Cardiac muscle cell (in vitro differentiated cells and primary cell): ENCODE measurements around the gene SET. TPM values are rescaled to one million over a fixed set of nuclear protein-coding genes. Genes with fewer than 3 reads are reported as not detected.

Source experiments
- DNase-seq, 2 donors: peaks; one replicate each; pipeline versions ENCODE4 v3.0.0 to v3.0.0-alpha.2; 2010 to 2017; ENCODE audit warnings: low read depth in 1 of 2, low spot score in 1 of 2
- H3K27ac ChIP-seq: fragments of 200-600 bp; sonication (generic); 2 replicates; pipeline ENCODE4 v1.5.1; 2016
- H3K27me3 ChIP-seq: fragments of 200-600 bp; sonication (generic); 2 replicates; pipeline ENCODE4 v1.6.0; 2016; ENCODE audit warnings: control low read depth
- H3K36me3 ChIP-seq: fragments of 200-600 bp; sonication (generic); 2 replicates; pipeline ENCODE4 v1.5.1; 2016; ENCODE audit warnings: control low read depth
- H3K4me1 ChIP-seq: fragments of 200-600 bp; sonication (generic); 2 replicates; pipeline ENCODE4 v1.8.1; 2017; ENCODE audit warnings: low read depth, mild to moderate bottlenecking, mixed run types
- H3K4me3 ChIP-seq: fragments of 200-600 bp; sonication (generic); 2 replicates; pipeline ENCODE4 v1.5.1; 2016; ENCODE audit warnings: mild to moderate bottlenecking
- H3K9me3 ChIP-seq: fragments of 200-600 bp; sonication (generic); 2 replicates; pipeline ENCODE4 v1.5.1; 2017; ENCODE audit warnings: low read depth, mild to moderate bottlenecking, control low read depth
- polyA plus RNA-seq: library from polyadenylated mRNA; unstranded; fragments of >200 nt; fragmentation: Nextera tagmentation; extraction: Ambion mirVana; gene quantifications from 2 replicates; pipeline ENCODE4 v1.2.1, GENCODE V29; 2016
- total RNA-seq: library from RNA; depleted of rRNA; stranded (reverse); fragments of >200 nt; gene quantifications from 2 replicates; pipeline ENCODE4 v1.2.3, GENCODE V29; 2016
- TF ChIP-seq, protein P1 (sequence below): IDR thresholded peaks from 2 replicates; pipeline ENCODE4 v1.5.1; 2012; ENCODE audit warnings: low read depth, mild to moderate bottlenecking, low read length

Gene SET
- total and polyA plus RNA-seq, 2 experiments from 2014 or later: 227 to 481 TPM

DNA sequence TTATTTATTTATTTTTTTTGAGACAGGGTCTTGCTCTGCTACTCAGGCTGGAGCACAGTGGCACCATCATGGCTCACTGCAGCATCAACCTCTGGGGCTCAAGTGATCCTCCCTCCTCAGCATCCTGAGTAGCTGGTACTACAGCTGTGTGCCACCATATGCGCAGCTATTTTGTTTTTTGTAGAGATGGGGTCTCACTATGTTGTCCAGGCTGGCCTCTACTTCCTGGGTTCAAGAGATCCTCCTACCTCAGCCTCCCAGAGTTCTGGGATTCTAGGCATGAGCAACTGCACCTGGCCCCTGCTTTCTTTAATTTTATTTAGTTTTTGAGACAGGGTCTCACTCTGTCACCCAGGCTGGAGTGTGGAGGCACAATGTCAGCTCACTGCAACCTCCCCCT is 54.4 kb downstream of the SET start:
- no peak overlapping the region for H3K4me3 ChIP-seq

More for the DNA sequence above, 54.4 kb downstream of the SET start:
- Histone ChIP-seq H3K9me3 (no peaks in the 10 kb centered on the region), H3K4me1 (no peaks in the 10 kb centered on the region), H3K36me3 (peaks cover 3% of the 10 kb centered on the region), H3K27me3 (no peaks in the 10 kb centered on the region), H3K27ac (no peak overlapping the region)
- TF ChIP-seq, protein P1, sequence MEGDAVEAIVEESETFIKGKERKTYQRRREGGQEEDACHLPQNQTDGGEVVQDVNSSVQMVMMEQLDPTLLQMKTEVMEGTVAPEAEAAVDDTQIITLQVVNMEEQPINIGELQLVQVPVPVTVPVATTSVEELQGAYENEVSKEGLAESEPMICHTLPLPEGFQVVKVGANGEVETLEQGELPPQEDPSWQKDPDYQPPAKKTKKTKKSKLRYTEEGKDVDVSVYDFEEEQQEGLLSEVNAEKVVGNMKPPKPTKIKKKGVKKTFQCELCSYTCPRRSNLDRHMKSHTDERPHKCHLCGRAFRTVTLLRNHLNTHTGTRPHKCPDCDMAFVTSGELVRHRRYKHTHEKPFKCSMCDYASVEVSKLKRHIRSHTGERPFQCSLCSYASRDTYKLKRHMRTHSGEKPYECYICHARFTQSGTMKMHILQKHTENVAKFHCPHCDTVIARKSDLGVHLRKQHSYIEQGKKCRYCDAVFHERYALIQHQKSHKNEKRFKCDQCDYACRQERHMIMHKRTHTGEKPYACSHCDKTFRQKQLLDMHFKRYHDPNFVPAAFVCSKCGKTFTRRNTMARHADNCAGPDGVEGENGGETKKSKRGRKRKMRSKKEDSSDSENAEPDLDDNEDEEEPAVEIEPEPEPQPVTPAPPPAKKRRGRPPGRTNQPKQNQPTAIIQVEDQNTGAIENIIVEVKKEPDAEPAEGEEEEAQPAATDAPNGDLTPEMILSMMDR: no peak
- no peak for DNase-seq

Other genes starting within 250 kb of the SET start
- 31.5 and 66.9 TPM in 2 replicates for gene ODF2, start 233.2 kb upstream of the SET start, total RNA-seq
- 31.3 and 47.2 TPM in 2 replicates for gene ODF2, start 233.2 kb upstream of the SET start, polyA plus RNA-seq
- gene GLE1, start 184.5 kb upstream of the SET start, total RNA-seq: 20.6 and 22.4 TPM in 2 replicates
- 16.3 and 28.4 TPM in 2 replicates for gene GLE1, start 184.5 kb upstream of the SET start, polyA plus RNA-seq
- gene SPTAN1, start 136.6 kb upstream of the SET start, total RNA-seq: 207 and 227 TPM in 2 replicates
- gene SPTAN1, start 136.6 kb upstream of the SET start, polyA plus RNA-seq: 118 TPM in 2 replicates
- gene DYNC2I2, start 32.4 kb upstream of the SET start, total RNA-seq: 77.2 and 94.9 TPM in 2 replicates
- gene DYNC2I2, start 32.4 kb upstream of the SET start, polyA plus RNA-seq: 81.7 and 119 TPM in 2 replicates
- 13.8 and 17.9 TPM in 2 replicates for gene PKN3, start 13.3 kb downstream of the SET start, total RNA-seq
- gene PKN3, start 13.3 kb downstream of the SET start, polyA plus RNA-seq: 13.4 and 13.5 TPM in 2 replicates
- 58.7 and 87.1 TPM in 2 replicates for gene ZDHHC12, start 34.9 kb downstream of the SET start, total RNA-seq
- 47.4 and 68.3 TPM in 2 replicates for gene ZDHHC12, start 34.9 kb downstream of the SET start, polyA plus RNA-seq
- 89.6 and 94.1 TPM in 2 replicates for gene ZER1, start 82.7 kb downstream of the SET start, total RNA-seq
- 74.1 and 84.7 TPM in 2 replicates for gene ZER1, start 82.7 kb downstream of the SET start, polyA plus RNA-seq
- gene TBC1D13, start 98.0 kb downstream of the SET start, total RNA-seq: 24.6 and 26.6 TPM in 2 replicates
- gene TBC1D13, start 98.0 kb downstream of the SET start, polyA plus RNA-seq: 33.4 and 39.4 TPM in 2 replicates
- gene ENDOG, start 129.3 kb downstream of the SET start, total RNA-seq: 93.3 and 136 TPM in 2 replicates
- gene ENDOG, start 129.3 kb downstream of the SET start, polyA plus RNA-seq: 177 and 209 TPM in 2 replicates
- 20.2 and 24.2 TPM in 2 replicates for gene SPOUT1, start 140.6 kb downstream of the SET start, total RNA-seq
- 32.1 and 52.1 TPM in 2 replicates for gene SPOUT1, start 140.6 kb downstream of the SET start, polyA plus RNA-seq
- gene KYAT1, start 192.7 kb downstream of the SET start, total RNA-seq: 23.3 and 25.0 TPM in 2 replicates
- 21.8 and 36.9 TPM in 2 replicates for gene KYAT1, start 192.7 kb downstream of the SET start, polyA plus RNA-seq
- gene LRRC8A, start 192.9 kb downstream of the SET start, total RNA-seq: 48.1 and 55.8 TPM in 2 replicates
- 28.6 and 31.6 TPM in 2 replicates for gene LRRC8A, start 192.9 kb downstream of the SET start, polyA plus RNA-seq
- gene PHYHD1, start 231.8 kb downstream of the SET start, total RNA-seq: 25.3 and 36.6 TPM in 2 replicates
- 40.8 and 43.8 TPM in 2 replicates for gene PHYHD1, start 231.8 kb downstream of the SET start, polyA plus RNA-seq